Mucosa of rectum (tissue), 2 donors: ENCODE data around the gene SMO.

Source experiments
- H3K27ac ChIP-seq, 2 donors: one replicate each; pipeline ENCODE4 v1.7.0; 2013; ENCODE audit warnings: inconsistent platforms in 2 of 2, low read depth in 2 of 2, low read length in 2 of 2
- H3K27me3 ChIP-seq, 2 donors: one replicate each; pipeline ENCODE4 v1.7.0; 2013; ENCODE audit warnings: low read length in 2 of 2; ENCODE audit not compliant: control insufficient read depth in 2 of 2, insufficient read depth in 2 of 2
- H3K36me3 ChIP-seq, 2 donors: one replicate each; pipeline ENCODE4 v1.7.0; 2013; ENCODE audit warnings: low read length in 2 of 2; ENCODE audit not compliant: control insufficient read depth in 2 of 2, insufficient read depth in 2 of 2
- H3K4me1 ChIP-seq, 2 donors: one replicate each; pipeline ENCODE4 v1.7.0; 2013; ENCODE audit warnings: low read length in 2 of 2, mild to moderate bottlenecking in 1 of 2; ENCODE audit not compliant: control insufficient read depth in 2 of 2, insufficient read depth in 2 of 2
- H3K4me3 ChIP-seq, 2 donors: one replicate each; pipeline ENCODE4 v1.7.0; 2013; ENCODE audit warnings: low read length in 2 of 2
- H3K9ac ChIP-seq, 2 donors: one replicate each; pipeline ENCODE4 v1.7.0; 2013; ENCODE audit warnings: low read length in 2 of 2, low read depth in 1 of 2, mild to moderate bottlenecking in 1 of 2
- H3K9me3 ChIP-seq, 2 donors: one replicate each; pipeline ENCODE4 v1.7.0; 2013; ENCODE audit warnings: low read length in 2 of 2; ENCODE audit not compliant: control insufficient read depth in 2 of 2
- donor health status: healthy.
- donor health status: Normal muscosa, but diverticular disease.

Gene SMO

GRCh38 chr7:129189661-129190310 lies 1.4 kb downstream of the SMO start:
- Histone ChIP-seq H3K9me3 (no peaks in the 10 kb centered on the region), H3K9ac (peak overlapping the region in 1 of 2 donors; percentile 30), H3K27ac (no peak overlapping the region), H3K4me1 (peaks cover 2 to 3% of the 10 kb centered on the region in 2 donors), H3K36me3 (no peaks in the 10 kb centered on the region), H3K27me3 (peaks cover 14 to 21% of the 10 kb centered on the region in 2 donors), H3K4me3 (peak overlapping the region; percentile 44 to 51)

DNA sequence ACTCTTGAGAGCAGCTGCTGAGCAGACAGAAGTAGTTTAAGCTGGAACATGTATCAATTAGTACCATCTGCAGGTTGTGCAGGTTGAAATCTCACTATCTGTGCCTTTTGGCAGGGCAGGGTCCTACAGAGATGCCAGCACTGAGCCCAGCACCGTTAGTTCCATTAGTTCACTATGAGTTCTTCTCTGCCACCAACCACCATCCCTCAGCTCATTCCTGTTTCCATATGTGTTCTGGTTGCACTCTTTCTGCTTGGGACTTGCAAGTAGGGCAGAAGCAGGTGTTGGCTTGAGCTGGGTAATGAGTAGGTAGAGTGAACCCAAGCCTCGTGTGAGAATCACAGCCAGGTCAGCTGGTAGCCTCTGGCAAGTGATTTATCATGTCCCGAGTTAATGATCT lies 2.8 kb downstream of the SMO start:
- Histone ChIP-seq H3K4me1 (peaks cover 2 to 3% of the 10 kb centered on the region in 2 donors), H3K4me3 (no peak overlapping the region), H3K9ac (no peak overlapping the region), H3K27me3 (peaks cover 14 to 21% of the 10 kb centered on the region in 2 donors), H3K27ac (no peak overlapping the region), H3K9me3 (no peaks in the 10 kb centered on the region), H3K36me3 (no peaks in the 10 kb centered on the region)

GRCh38 chr7:129193892-129194291 lies 5.5 kb downstream of the SMO start:
- H3K36me3 ChIP-seq = no peaks in the 10 kb centered on the region

GRCh38 chr7:129197771-129198170 lies 9.3 kb downstream of the SMO start:
- H3K4me3 ChIP-seq = no peak overlapping the region
- H3K27ac ChIP-seq = no peak overlapping the region
- peaks cover 0 to 3% of the 10 kb centered on the region in 2 donors for H3K27me3 ChIP-seq
- no peak overlapping the region for H3K9ac ChIP-seq
- no peaks in the 10 kb centered on the region for H3K9me3 ChIP-seq
- H3K4me1 ChIP-seq = no peaks in the 10 kb centered on the region
- H3K36me3 ChIP-seq = no peaks in the 10 kb centered on the region

More at GRCh38 chr7:129193892-129194291, 5.5 kb downstream of the SMO start:
- H3K9ac ChIP-seq = no peak overlapping the region
- peaks cover 14 to 18% of the 10 kb centered on the region in 2 donors for H3K27me3 ChIP-seq
- no peak overlapping the region for H3K27ac ChIP-seq
- no peaks in the 10 kb centered on the region for H3K9me3 ChIP-seq
- no peak overlapping the region for H3K4me3 ChIP-seq
- H3K4me1 ChIP-seq = peaks cover 2 to 3% of the 10 kb centered on the region in 2 donors

DNA sequence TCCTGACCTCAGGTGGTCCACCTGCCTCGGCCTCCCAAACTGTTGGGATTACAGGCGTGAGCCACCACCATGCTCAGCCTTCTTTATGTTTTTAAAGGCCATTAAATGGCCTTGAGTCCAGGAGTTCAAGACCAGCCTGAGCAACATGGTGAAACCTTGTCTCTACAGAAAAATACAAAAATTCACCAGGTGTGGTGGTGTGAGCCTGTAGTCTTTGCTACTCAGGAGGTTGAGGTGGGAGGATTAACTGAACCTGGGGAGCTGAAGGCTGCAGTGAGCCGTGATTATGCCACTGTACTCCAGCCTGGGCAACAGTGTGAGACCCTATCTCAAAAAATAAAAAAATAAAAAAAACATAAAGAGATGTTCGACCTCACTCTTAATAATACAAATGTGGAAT lies 11.0 kb downstream of the SMO start:
- H3K27ac ChIP-seq = no peak overlapping the region
- H3K4me1 ChIP-seq = no peaks in the 10 kb centered on the region
- H3K4me3 ChIP-seq = no peak overlapping the region
- H3K36me3 ChIP-seq = no peaks in the 10 kb centered on the region
- H3K9ac ChIP-seq = no peak overlapping the region
- peaks cover 0 to 3% of the 10 kb centered on the region in 2 donors for H3K27me3 ChIP-seq
- no peaks in the 10 kb centered on the region for H3K9me3 ChIP-seq

GRCh38 chr7:129202058-129202777 lies 13.8 kb downstream of the SMO start:
- Histone ChIP-seq H3K27me3 (peaks cover 0 to 3% of the 10 kb centered on the region in 2 donors), H3K27ac (no peak overlapping the region)

GRCh38 chr7:129203050-129203741 lies 14.8 kb downstream of the SMO start:
- H3K9ac ChIP-seq = no peak overlapping the region
- no peak overlapping the region for H3K27ac ChIP-seq
- peaks cover 0 to 3% of the 10 kb centered on the region in 2 donors for H3K27me3 ChIP-seq
- H3K9me3 ChIP-seq = no peaks in the 10 kb centered on the region
- no peak overlapping the region for H3K4me3 ChIP-seq
- no peaks in the 10 kb centered on the region for H3K4me1 ChIP-seq
- no peaks in the 10 kb centered on the region for H3K36me3 ChIP-seq

More at GRCh38 chr7:129202058-129202777, 13.8 kb downstream of the SMO start:
- no peaks in the 10 kb centered on the region for H3K4me1 ChIP-seq
- H3K36me3 ChIP-seq = no peaks in the 10 kb centered on the region
- no peak overlapping the region for H3K9ac ChIP-seq
- no peak overlapping the region for H3K4me3 ChIP-seq
- H3K9me3 ChIP-seq = no peaks in the 10 kb centered on the region

GRCh38 chr7:129205126-129205818 lies 16.8 kb downstream of the SMO start:
- Histone ChIP-seq H3K36me3 (no peaks in the 10 kb centered on the region), H3K27me3 (no peaks in the 10 kb centered on the region), H3K4me3 (no peak overlapping the region), H3K27ac (no peak overlapping the region), H3K9me3 (no peaks in the 10 kb centered on the region), H3K4me1 (no peaks in the 10 kb centered on the region), H3K9ac (no peak overlapping the region)

DNA sequence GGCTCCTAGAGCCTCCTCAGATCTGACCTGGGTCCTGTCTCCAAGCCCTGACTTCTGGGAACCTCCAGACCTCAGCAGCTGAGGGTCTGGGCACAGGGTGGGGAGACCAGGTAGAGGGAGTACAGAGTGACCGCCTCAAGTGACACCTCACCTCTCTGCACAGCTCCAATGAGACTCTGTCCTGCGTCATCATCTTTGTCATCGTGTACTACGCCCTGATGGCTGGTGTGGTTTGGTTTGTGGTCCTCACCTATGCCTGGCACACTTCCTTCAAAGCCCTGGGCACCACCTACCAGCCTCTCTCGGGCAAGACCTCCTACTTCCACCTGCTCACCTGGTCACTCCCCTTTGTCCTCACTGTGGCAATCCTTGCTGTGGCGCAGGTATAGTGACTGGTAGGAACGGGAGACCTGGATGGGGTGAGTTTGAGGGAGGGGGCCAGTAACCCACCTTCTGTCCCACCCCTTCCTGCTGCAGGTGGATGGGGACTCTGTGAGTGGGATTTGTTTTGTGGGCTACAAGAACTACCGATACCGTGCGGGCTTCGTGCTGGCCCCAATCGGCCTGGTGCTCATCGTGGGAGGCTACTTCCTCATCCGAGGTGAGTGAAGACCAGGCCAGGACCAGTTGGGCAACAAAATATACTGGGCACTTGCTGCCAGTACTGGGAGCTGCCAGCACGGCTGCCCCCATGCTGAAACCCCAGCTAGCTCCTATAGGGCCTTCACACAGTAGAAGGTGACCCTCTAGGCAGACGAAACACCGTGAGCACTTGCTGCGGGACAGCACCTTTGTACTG lies 17.8 kb downstream of the SMO start:
- no peaks in the 10 kb centered on the region for H3K27me3 ChIP-seq
- no peak overlapping the region for H3K27ac ChIP-seq
- H3K9me3 ChIP-seq = no peaks in the 10 kb centered on the region
- H3K4me1 ChIP-seq = no peaks in the 10 kb centered on the region
- no peak overlapping the region for H3K4me3 ChIP-seq
- no peaks in the 10 kb centered on the region for H3K36me3 ChIP-seq
- H3K9ac ChIP-seq = no peak overlapping the region
